Measurements from ENCODE around the gene MEF2D. TPM values are rescaled to one million over a fixed set of nuclear protein-coding genes. Genes with fewer than 3 reads are reported as not detected.

The MEF2D gene
- total RNA-seq (2014; rRNA removed; shearing (Covaris generic)) = 2.5 and 6.1 TPM in 2 replicates

DNA sequence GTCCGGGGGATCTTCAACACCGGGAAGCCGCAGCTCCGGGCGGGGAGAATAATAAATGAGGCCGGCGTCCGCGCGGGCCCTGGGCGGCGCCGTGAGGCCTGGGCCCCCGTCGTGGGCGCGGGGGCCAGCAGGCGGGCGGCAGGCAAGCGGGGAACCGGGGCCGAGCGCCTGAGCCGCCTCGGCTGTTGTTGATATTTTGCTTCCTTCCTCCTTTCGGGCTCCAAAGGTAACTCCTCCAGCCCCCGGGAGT is at the start of gene MEF2D:
MEF2D (minus strand) TSS at position 233 of the 250 bp plus-strand sequence. CDS start 17,483 bp downstream, outside the sequence.
- no peak for DNase-seq (ENCODE audit: low read depth)

DNA sequence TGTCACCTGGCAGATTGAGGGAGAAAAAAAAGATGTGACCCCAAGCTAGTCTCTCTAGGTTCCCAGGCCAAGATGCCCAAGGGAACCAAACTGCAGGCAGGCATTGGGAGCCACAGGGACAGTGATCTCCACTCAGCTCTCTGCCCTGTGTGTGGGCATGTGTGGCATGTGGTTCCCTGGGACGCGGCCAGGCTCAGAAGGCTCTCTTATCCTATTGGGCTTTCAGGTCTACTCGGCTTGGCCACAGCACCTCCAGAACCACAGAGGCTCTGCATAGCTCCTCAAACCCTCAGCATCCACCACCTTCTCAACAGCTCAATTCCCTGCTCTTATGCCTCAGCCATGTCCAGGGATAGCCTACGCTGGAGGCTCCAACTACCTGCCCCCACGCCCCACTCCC is 49.8 kb upstream of the MEF2D start:
- no peak for DNase-seq (ENCODE audit: low read depth)

DNA sequence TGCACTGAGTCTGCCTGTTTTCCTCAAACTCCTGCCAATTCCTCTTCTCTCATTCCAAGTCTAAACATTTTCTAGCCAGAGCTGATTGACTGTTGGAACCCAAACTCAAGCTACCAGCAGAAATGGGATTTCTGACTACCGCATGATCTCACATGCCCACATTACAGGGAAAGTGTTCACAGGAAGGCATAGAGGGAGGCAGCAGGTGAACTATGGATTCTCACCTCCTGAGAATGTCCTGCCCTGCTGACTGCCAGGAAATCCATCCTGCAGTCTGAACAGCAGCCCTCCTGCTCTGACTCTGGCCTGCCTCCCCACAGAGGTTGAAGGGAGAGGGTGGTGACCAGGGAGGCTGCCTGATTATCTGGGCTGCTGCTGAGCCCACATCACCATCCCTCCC is 49.3 kb upstream of the MEF2D start:
- DNase-seq (ENCODE audit: low read depth) = no peak

GRCh38 chr1:156549390-156549789 is 48.8 kb upstream of the MEF2D start:
- DNase-seq (ENCODE audit: low read depth) = no peak

DNA sequence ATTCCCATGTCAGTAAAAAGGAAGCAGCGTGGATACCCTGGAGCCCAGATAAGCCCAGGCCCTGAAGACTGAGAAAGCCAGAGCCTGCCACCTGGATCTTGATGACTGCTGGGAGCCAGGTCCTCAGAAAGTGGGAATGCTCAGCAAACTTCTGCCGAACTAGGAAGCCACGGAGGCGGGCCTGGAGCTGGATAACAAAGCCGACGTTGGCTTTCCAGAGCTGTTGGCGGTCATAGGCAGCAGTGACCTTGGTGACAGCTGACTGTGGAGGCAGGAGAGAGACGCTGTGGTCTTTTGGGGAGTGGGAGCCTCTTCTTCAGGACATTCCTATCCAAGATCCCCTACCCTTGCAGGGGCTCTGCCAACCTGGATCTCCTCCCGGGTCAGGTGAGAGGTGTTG is 47.4 kb upstream of the MEF2D start:
- no peak for DNase-seq (ENCODE audit: low read depth)

DNA sequence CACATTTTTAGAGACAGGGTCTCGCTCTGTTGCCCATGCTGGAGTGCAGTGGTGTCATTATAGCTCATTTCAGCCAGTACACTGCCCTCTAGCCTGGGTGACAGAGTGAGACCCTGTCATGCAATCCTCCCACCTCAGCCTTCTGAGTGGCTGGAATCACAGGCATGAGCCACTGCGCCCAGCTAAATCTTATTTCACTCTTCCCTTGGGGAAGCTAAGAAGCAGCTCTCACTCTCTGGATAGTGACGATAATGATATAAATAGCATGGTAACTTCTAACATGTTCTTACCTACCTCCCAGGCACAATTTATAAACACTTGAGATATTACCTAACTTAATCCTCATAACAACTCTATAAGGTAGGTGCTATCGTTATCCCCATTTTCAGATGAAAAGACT is 46.9 kb upstream of the MEF2D start:
- no peak for DNase-seq (ENCODE audit: low read depth)

DNA sequence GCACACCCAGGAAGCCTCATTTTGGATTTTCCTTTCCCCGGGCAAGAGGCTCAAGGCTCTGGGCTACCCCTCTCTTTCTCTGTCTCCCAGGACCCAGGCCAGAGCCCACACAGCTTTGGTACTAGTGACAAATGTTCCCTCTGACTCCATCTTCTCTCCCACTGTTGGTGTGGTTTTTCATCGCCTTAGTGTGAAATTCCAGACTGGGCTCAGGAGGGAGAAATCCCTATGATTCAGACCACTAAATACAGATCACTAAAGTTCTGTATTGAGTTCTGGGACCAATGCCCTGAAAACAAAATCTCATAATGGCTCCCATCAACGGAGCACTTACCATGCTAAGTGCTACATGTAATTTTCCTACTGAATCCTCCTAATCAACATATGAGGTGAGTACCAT is 45.7 kb upstream of the MEF2D start:
- DNase-seq (ENCODE audit: low read depth) = no peak

DNA sequence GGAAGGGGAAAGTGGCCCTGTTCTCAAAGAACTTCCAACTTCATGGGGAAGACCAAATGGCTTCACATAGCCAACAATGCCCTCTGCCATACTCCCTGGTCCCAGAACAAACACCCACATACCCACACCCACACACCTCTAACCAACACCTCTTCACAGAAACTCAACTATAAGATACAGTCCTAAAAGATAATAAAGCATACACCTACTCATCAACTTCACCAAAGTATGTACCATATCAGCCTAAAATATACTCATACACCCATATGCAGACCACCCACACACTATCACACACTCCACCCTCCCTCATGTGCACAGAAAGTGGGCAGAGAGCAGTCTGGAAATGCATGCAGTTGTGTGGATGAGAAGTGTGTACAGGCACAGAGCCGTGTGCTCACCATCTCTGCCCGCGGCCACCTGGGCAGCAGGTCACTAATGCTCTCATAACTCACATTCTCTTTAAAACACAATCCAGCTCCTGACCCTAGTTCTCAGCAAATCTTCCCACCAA is 44.1 kb upstream of the MEF2D start:
- no peak for DNase-seq (ENCODE audit: low read depth)

GRCh38 chr1:156543066-156543465 is 42.5 kb upstream of the MEF2D start:
- no peak for DNase-seq (ENCODE audit: low read depth)

GRCh38 chr1:156540955-156541354 is 40.4 kb upstream of the MEF2D start:
- DNase-seq (ENCODE audit: low read depth) = no peak

GRCh38 chr1:156539818-156540355 is 39.3 kb upstream of the MEF2D start:
- no peak for DNase-seq (ENCODE audit: low read depth)

GRCh38 chr1:156538711-156539440 is 38.3 kb upstream of the MEF2D start:
- no peak for DNase-seq (ENCODE audit: low read depth)

DNA sequence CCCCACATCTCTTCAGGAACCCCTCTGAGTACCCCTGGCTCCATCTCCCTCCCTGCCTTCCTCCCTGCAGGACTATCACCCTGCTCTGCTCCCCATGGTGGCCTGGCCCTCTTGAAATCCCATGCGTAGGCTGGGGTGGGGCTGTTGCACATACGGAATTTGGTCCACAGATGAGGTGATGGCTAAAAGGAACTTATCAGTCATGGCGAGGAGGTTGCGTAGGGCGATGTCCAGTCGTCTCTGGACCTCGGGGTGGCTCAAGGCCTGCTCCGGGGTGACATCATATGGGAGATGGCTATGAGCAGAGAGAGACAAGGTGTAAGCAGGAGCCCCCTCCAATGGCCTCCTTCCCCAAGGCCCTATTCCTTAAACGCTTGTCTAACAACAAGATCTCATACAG is 36.5 kb upstream of the MEF2D start:
- no peak for DNase-seq (ENCODE audit: low read depth)

GRCh38 chr1:156534424-156535060 is 34.0 kb upstream of the MEF2D start:
- DNase-seq (ENCODE audit: low read depth) = no peak

- DNase-seq (ENCODE audit: low read depth) = no peak
Observed at GRCh38 chr1:156533568-156534220, 33.1 kb upstream of the MEF2D start.

GRCh38 chr1:156532374-156532773 is 31.8 kb upstream of the MEF2D start:
- DNase-seq (ENCODE audit: low read depth) = no peak

DNA sequence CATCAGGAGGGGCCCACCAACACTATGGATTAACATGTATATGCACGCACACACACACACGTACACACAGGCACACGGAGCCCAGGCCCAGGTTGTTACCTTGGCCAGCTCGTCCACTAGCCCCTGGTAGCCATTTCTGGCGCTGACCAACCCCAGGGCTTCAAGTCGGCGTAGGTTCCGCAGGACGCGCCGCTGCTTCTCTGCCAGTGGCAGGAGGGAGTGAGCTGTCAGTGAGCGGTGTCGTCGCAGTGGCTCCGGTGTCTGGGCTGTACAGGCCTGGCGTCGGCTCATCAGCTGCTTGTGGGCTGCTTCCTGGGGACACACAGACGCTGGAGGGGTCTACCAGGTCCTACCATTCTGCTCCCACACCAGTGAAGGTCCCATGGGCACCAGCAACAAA is 29.4 kb upstream of the MEF2D start:
- no peak for DNase-seq (ENCODE audit: low read depth)

DNA sequence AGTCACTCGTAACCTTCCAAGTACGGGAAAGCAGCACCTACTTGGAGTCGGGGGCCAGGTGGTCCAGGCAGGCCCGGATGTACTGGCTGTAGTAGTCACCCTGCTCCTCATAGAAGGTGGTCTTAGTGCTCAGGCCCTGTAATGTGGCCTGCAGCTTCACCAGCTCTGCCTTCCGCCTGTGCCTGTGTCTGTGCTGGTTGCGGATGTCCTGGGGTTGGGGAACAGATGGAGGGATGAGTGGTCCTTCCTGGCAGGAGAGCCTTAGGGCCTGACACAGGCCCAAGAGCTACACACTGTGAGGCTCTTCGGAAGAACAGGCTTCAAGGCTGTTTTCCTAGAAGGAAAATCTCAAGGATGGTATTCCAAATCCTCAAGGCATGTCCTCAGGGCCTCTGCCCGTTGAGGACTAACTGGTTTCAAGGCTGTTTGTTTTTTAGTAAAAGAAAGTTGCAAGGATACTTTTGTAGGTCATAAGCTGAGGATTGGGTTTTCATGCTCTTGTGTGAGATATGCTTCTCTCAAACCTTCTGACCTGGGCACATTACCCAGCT is 28.4 kb upstream of the MEF2D start:
- no peak for DNase-seq (ENCODE audit: low read depth)

- DNase-seq (ENCODE audit: low read depth) = no peak
Observed at GRCh38 chr1:156528231-156528630, 27.7 kb upstream of the MEF2D start.

GRCh38 chr1:156527584-156527983 is 27.0 kb upstream of the MEF2D start:
- no peak for DNase-seq (ENCODE audit: low read depth)

GRCh38 chr1:156525856-156526489 is 25.4 kb upstream of the MEF2D start:
- no peak for DNase-seq (ENCODE audit: low read depth)

- no peak for DNase-seq (ENCODE audit: low read depth)
Observed at GRCh38 chr1:156525071-156525501, 24.5 kb upstream of the MEF2D start.

Measured in Daoy (cell line).